Gastroesophageal sphincter (tissue), 4 donors: Measurements from ENCODE around the gene ERCC2. TPM values are rescaled to one million over a fixed set of nuclear protein-coding genes. Genes with fewer than 3 reads are reported as not detected.
"Not testable (repeated sequence)": the region's sequence is repeated elsewhere in the genome, so short reads cannot be mapped to it uniquely, and the experiment has no call there.

ENCODE experiments used
- ATAC-seq: fragments of 150-250 bp; one replicate; pipeline ENCODE4 v1.9.1; 2016; ENCODE audit warnings: mild to moderate bottlenecking, moderate library complexity
- H3K27ac ChIP-seq, 4 donors: fragments of 200-600 bp; sonication (generic) in 3 of 4; 1 replicate in 3 of 4; 2 replicates in 1 of 4; pipeline ENCODE4 v1.5.1; 2016 to 2019
- H3K27me3 ChIP-seq: fragments of 200-600 bp; sonication (generic); one replicate; pipeline ENCODE4 v1.5.1; 2019
- H3K36me3 ChIP-seq, 2 donors: fragments of 200-600 bp; sonication (generic); one replicate each; pipeline ENCODE4 v1.5.1; 2019; ENCODE audit warnings: control low read depth in 1 of 2
- H3K4me1 ChIP-seq, 3 donors: fragments of 200-600 bp; sonication (generic); 1 replicate in 2 of 3; 2 replicates in 1 of 3; pipeline ENCODE4 v1.5.1; 2016 to 2019; ENCODE audit warnings: control low read depth in 2 of 3
- H3K4me3 ChIP-seq, 2 donors: fragments of 200-600 bp; sonication (generic); one replicate each; pipeline ENCODE4 v1.5.1; 2019; ENCODE audit warnings: mild to moderate bottlenecking in 1 of 2, moderate library complexity in 1 of 2
- H3K9me3 ChIP-seq, 3 donors: fragments of 200-600 bp; sonication (generic); one replicate each; pipeline ENCODE4 v1.5.1; 2017 to 2019; ENCODE audit warnings: control low read depth in 2 of 3
- CTCF ChIP-seq, 4 experiments: fragments of 200-600 bp in 2 of 4; fragments of 450-650 bp in 2 of 4; sonication (generic) in 1 of 4; IDR thresholded peaks; one replicate each; pipeline ENCODE4 v1.5.1; 2017 to 2019; ENCODE audit warnings: antibody characterized with exemption in 4 of 4, mild to moderate bottlenecking in 2 of 4, moderate library complexity in 2 of 4
- EP300 ChIP-seq: sonication (generic); formaldehyde crosslinking; IDR thresholded peaks from one replicate; pipeline ENCODE4 v1.6.1; 2017; ENCODE audit warnings: antibody characterized with exemption, mild to moderate bottlenecking
- POLR2A ChIP-seq, 2 donors: fragments of 450-650 bp; IDR thresholded peaks; one replicate each; pipeline ENCODE4 v1.6.1; 2017; ENCODE audit warnings: antibody characterized with exemption in 2 of 2, mild to moderate bottlenecking in 2 of 2, moderate library complexity in 1 of 2
- POLR2AphosphoS5 ChIP-seq: sonication (generic); formaldehyde crosslinking; IDR thresholded peaks from one replicate; pipeline ENCODE4 v1.6.1; 2017; ENCODE audit warnings: antibody characterized with exemption
- whole genome bisulfite sequencing, 2 donors: methylation state at CpG; one replicate each; pipeline ENCODE4 v1.1.5; 2018; ENCODE audit warnings: low coverage in 1 of 2; 5-methylcytosine and 5-hydroxymethylcytosine counted together
- total RNA-seq, 4 donors: library from RNA; depleted of rRNA; stranded (reverse); fragments of >200 nt; gene quantifications; one replicate each; pipeline ENCODE4 v1.1.0, GENCODE V29; 2016

Gene ERCC2
- total RNA-seq, 4 donors from 2014 or later, result 7.1 to 18.8 (median 12.5) TPM

DNA sequence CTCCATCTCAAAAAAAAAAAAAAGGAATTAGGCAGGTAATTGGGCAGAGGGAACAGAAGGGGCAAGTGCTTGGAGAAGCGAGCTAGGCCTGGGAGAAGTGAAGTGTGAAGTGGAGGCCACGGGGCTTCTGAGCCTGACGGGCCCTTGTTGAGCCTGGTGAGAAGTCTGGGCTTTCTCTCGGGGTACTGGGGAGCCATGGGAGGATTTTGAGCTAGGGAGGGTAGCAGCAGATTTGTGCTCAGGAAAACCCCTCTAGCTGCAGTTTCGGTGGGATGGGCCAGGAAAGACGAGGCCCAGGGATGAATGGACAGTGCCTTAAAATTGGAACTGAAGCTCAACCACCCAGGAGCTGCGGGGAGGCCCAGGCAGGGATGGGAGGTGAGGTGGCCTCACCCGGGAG, 44.1 kb upstream of the ERCC2 start:
- Histone ChIP-seq H3K9me3 (no peaks in the 10 kb centered on the region), H3K4me1 (peaks cover 0 to 4% (median 0%) of the 10 kb centered on the region in 3 donors), H3K27ac (no peak overlapping the region), H3K4me3 (no peak overlapping the region), H3K36me3 (peaks cover 0 to 84% of the 10 kb centered on the region in 2 donors), H3K27me3 (no peaks in the 10 kb centered on the region)
- WGBS, 2 donors, result 92 to 96% methylated on average over 5 to 6 of the region's 8 CpGs
- ATAC-seq, result no peak
- no peak for TF ChIP-seq POLR2AphosphoS5
- no peak for TF ChIP-seq EP300
- TF ChIP-seq CTCF (IDR thresholded peaks at IDR 0.05), result no peak
- no peak for TF ChIP-seq POLR2A (IDR thresholded peaks at IDR 0.05)

GRCh38 chr19:45413497-45413896, 43.1 kb upstream of the ERCC2 start:
- Histone ChIP-seq H3K9me3 (no peaks in the 10 kb centered on the region), H3K27ac (no peak overlapping the region), H3K27me3 (no peaks in the 10 kb centered on the region), H3K4me3 (no peak overlapping the region), H3K36me3 (peaks cover 0 to 84% of the 10 kb centered on the region in 2 donors), H3K4me1 (peaks cover 0 to 4% (median 0%) of the 10 kb centered on the region in 3 donors)
- no peak for TF ChIP-seq CTCF (IDR thresholded peaks at IDR 0.05)
- no peak for TF ChIP-seq EP300
- 95% methylated on average over 3 of the region's 6 CpGs; no CpG with 5 or more reads in 1 of the 2 donors for WGBS, 2 donors
- ATAC-seq, result no peak

- not testable (repeated sequence) for H3K27me3 ChIP-seq, ATAC-seq, H3K27ac ChIP-seq, H3K9me3 ChIP-seq, H3K4me3 ChIP-seq
- 100% methylated on average over 1 to 3 of the region's 4 CpGs for WGBS, 2 donors
- Histone ChIP-seq H3K36me3 (peaks cover 0 to 58% of the 10 kb centered on the region in 2 donors), H3K4me1 (peaks cover 0 to 25% (median 4%) of the 10 kb centered on the region in 3 donors)
Observed at GRCh38 chr19:45410330-45410729, 40.0 kb upstream of the ERCC2 start.

- no peak for TF ChIP-seq POLR2AphosphoS5
- TF ChIP-seq CTCF (IDR thresholded peaks at IDR 0.05), result no peak
- no peak for TF ChIP-seq EP300
- no peak for TF ChIP-seq POLR2A (IDR thresholded peaks at IDR 0.05)
- Histone ChIP-seq H3K27ac (no peak overlapping the region), H3K36me3 (peaks cover 0 to 52% of the 10 kb centered on the region in 2 donors), H3K27me3 (peaks cover 7% of the 10 kb centered on the region), H3K9me3 (no peaks in the 10 kb centered on the region), H3K4me3 (no peak overlapping the region), H3K4me1 (peaks cover 0 to 33% (median 6%) of the 10 kb centered on the region in 3 donors)
- no peak for ATAC-seq
- WGBS, 2 donors, result 43 to 56% methylated on average over 1 to 2 of the region's 4 CpGs
Observed at GRCh38 chr19:45409557-45409920, 39.2 kb upstream of the ERCC2 start.

DNA sequence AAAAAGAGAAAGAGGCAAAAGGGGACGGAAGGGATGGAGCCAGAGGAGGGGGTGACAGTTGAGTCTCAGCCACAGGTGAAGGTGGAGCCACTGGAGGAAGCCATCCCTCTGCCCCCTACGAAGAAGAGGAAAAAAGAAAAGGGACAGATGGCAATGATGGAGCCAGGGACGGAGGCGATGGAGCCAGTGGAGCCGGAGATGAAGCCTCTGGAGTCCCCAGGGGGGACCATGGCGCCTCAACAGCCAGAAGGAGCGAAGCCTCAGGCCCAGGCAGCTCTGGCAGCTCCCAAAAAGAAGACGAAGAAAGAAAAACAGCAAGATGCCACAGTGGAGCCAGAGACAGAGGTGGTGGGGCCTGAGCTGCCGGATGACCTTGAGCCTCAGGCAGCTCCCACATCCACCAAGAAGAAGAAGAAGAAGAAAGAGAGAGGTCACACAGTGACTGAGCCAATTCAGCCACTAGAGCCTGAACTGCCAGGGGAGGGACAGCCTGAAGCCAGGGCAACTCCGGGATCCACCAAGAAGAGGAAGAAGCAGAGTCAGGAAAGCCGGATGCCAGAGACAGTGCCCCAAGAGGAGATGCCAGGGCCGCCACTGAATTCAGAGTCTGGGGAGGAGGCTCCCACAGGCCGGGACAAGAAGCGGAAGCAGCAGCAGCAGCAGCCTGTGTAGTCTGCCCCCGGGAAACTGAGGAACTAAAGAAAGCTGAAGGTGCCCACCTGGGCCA, 38.6 kb upstream of the ERCC2 start:
- Histone ChIP-seq H3K27me3 (peaks cover 12% of the 10 kb centered on the region), H3K4me3 (no peak overlapping the region), H3K4me1 (peaks cover 0 to 38% (median 6%) of the 10 kb centered on the region in 3 donors), H3K9me3 (no peaks in the 10 kb centered on the region), H3K36me3 (peaks cover 0 to 46% of the 10 kb centered on the region in 2 donors), H3K27ac (no peak overlapping the region)
- WGBS, 2 donors, result 67 to 75% methylated on average over 3 to 15 of the region's 15 CpGs
- no peak for ATAC-seq
- TF ChIP-seq CTCF (IDR thresholded peaks at IDR 0.05) (no peak), POLR2A (IDR thresholded peaks at IDR 0.05) (no peak), EP300 (no peak), POLR2AphosphoS5 (no peak)
